Heart left ventricle (tissue), 13 donors: Measurements from ENCODE around the gene ASIC4.

Experiments
- CTCF ChIP-seq, 12 donors: fragments of 200-600 bp; sonication (generic) in 4 of 12; IDR thresholded peaks; one replicate each; pipeline versions ENCODE4 v1.5.0 to v1.8.0; 2018 to 2022; ENCODE audit warnings: antibody characterized with exemption in 12 of 12, mild to moderate bottlenecking in 5 of 12
- POLR2A ChIP-seq, 2 donors: fragments of 450-650 bp; IDR thresholded peaks; one replicate each; pipeline ENCODE4 v1.6.1; 2017; ENCODE audit warnings: antibody characterized with exemption in 2 of 2, mild to moderate bottlenecking in 2 of 2, moderate library complexity in 2 of 2
- donor health status: ischemic (EF 13 %, LVEDD 7.1; RV severe dilation, severe dysfunction).
- donor health status: DM: no; HTN: yes; CAD: no.
- donor health status: DM: no; HTN: no; CAD: no.
- donor health status: ischemic (EF 25% LVEDD 6.9; RV normal size, moderate dysfunction).
- donor health status: ischemic (EF 25% LVEDD 5.7; RV mildly dilated, moderate dysfunction).
- donor health status: ischemic (EF 35%, LVEDD 5.7; RV mildly dilated, moderate dysfunction).
- donor health status: nonischemic (EF 11% LVEDD 7.7; RV severe dilation, severe dysfunction).
- donor health status: DM: yes; HTN: yes; CAD: no.
- donor health status: PGD.
- donor health status: ischemic (EF 29% LVEDD 5.4; RV normal size, mild dysfunction).
- donor health status: nonischemic (EF 23%, LVEDD 6.1; RV moderate dilation, normal function).

GRCh38 chr2:219478916-219479315 lies 35.4 kb upstream of the ASIC4 start:
- TF ChIP-seq POLR2A (IDR thresholded peaks at IDR 0.05) (no peak), CTCF (IDR thresholded peaks at IDR 0.05) (no peak)
